ENCODE measurements around the gene SLC38A3.

Gene SLC38A3

DNA sequence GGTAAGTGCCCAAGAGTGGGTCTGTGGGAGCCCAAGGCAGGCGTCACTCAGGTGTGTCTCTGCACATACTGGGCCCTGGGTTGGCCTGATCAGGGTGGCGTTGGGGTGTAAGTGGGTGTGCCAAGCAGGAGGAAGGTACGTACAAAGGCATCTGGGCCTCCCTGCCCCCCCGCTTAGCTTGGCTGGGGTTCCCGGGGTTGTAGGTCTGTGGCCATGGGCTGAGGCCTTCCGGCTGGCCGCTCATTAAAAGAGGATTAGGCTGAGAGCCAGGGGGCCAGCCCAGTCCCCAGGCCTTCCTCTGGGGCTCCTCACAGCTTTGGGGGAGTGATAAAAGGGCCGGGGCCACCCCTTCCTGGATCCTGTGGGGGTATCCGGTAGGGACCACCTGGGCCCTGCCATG lies 36.7 kb upstream of the SLC38A3 start:
- peaks cover 5% of the 10 kb centered on the region; the same call in 1 of the 2 replicates for H3K27me3 ChIP-seq (ENCODE audit: insufficient read depth, low read depth)
- no peak overlapping the region for H3K9ac ChIP-seq
- no peaks in the 10 kb centered on the region for H3K4me1 ChIP-seq (ENCODE audit: low read depth, poor library complexity, severe bottlenecking)
- no peak overlapping the region for H3K4me2 ChIP-seq
- no peak overlapping the region for H2AFZ ChIP-seq (ENCODE audit: low read depth)
- H3K27ac ChIP-seq = no peak overlapping the region
- TF ChIP-seq, protein P1, sequence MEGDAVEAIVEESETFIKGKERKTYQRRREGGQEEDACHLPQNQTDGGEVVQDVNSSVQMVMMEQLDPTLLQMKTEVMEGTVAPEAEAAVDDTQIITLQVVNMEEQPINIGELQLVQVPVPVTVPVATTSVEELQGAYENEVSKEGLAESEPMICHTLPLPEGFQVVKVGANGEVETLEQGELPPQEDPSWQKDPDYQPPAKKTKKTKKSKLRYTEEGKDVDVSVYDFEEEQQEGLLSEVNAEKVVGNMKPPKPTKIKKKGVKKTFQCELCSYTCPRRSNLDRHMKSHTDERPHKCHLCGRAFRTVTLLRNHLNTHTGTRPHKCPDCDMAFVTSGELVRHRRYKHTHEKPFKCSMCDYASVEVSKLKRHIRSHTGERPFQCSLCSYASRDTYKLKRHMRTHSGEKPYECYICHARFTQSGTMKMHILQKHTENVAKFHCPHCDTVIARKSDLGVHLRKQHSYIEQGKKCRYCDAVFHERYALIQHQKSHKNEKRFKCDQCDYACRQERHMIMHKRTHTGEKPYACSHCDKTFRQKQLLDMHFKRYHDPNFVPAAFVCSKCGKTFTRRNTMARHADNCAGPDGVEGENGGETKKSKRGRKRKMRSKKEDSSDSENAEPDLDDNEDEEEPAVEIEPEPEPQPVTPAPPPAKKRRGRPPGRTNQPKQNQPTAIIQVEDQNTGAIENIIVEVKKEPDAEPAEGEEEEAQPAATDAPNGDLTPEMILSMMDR (conservative IDR thresholded peaks at IDR 0.05; ENCODE audit: low read depth, low read length) = no peak
- no peaks in the 10 kb centered on the region for H3K79me2 ChIP-seq (ENCODE audit: insufficient read depth, low read depth)
- no peaks in the 10 kb centered on the region for H4K20me1 ChIP-seq (ENCODE audit: insufficient read depth)
- H3K4me3 ChIP-seq (IDR thresholded peaks at IDR 0.05; ENCODE audit: insufficient read depth, low read depth, low read length) = no peak overlapping the region
- H3K36me3 ChIP-seq (ENCODE audit: insufficient read depth) = no peaks in the 10 kb centered on the region

DNA sequence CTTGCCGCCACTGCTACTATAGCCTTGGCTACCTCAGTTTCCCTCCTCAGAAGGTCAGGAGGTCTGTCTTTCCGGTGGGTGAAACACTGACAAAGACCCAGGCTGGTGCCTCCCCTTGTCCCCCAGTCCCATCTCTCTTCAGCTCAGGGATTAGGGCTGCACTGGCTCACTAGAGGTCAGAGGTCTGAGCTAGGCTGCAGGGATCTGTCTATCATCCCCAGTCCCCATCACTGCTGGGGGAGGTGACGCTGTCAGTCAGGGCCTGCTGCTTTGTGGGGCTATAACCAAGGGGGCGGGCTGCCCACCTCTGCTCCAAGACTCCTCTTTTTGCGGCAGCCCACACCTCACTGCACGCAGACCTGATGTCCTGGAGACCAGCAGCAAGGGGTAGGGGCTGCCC lies 36.3 kb upstream of the SLC38A3 start:
- no peak overlapping the region for H3K4me3 ChIP-seq (IDR thresholded peaks at IDR 0.05; ENCODE audit: insufficient read depth, low read depth, low read length)
- no peaks in the 10 kb centered on the region for H3K79me2 ChIP-seq (ENCODE audit: insufficient read depth, low read depth)
- H3K4me1 ChIP-seq (ENCODE audit: low read depth, poor library complexity, severe bottlenecking) = no peaks in the 10 kb centered on the region
- H3K27ac ChIP-seq = no peak overlapping the region
- H3K36me3 ChIP-seq (ENCODE audit: insufficient read depth) = no peaks in the 10 kb centered on the region
- no peak overlapping the region for H3K4me2 ChIP-seq
- H3K9ac ChIP-seq = no peak overlapping the region
- no peaks in the 10 kb centered on the region for H4K20me1 ChIP-seq (ENCODE audit: insufficient read depth)
- peaks cover 6% of the 10 kb centered on the region; the same call in 1 of the 2 replicates for H3K27me3 ChIP-seq (ENCODE audit: insufficient read depth, low read depth)
- H2AFZ ChIP-seq (ENCODE audit: low read depth) = no peak overlapping the region
- TF ChIP-seq, protein P1 (conservative IDR thresholded peaks at IDR 0.05; ENCODE audit: low read depth, low read length) = no peak

DNA sequence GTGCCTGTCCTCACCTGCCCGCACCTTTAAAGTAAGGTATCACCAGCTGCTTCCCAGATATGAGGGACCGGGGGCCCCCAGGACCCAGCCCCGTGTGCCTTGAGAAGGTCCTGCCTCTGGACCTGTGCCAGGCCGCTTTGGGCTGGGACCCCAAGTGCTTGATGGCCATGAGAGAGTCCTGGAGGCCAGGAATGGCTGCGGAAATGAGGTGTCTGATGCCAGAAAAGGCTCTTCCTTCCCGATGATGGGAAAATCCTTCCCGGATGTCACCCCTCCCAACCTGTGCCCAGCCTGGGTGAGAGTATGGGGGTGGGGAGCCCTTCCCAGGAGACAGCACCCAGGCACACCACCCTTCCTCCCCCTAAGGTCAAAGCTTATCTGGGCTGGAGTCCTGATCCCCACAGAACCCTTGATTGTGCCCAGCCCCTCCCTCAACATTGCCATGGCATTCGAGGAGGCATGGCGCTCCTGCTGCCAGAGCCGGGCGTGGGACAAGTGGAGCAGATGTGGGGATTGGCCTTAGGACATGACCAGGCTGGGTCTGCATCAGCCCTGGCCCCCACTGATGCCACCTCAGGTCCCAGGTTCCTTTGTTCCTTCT lies 35.7 kb upstream of the SLC38A3 start:
- TF ChIP-seq, protein P1 (conservative IDR thresholded peaks at IDR 0.05; ENCODE audit: low read depth, low read length) = no peak
- Histone ChIP-seq H3K79me2 (ENCODE audit: insufficient read depth, low read depth) (no peaks in the 10 kb centered on the region), H3K4me1 (ENCODE audit: low read depth, poor library complexity, severe bottlenecking) (no peaks in the 10 kb centered on the region), H2AFZ (ENCODE audit: low read depth) (no peak overlapping the region), H3K9ac (no peak overlapping the region), H3K27ac (no peak overlapping the region), H4K20me1 (ENCODE audit: insufficient read depth) (no peaks in the 10 kb centered on the region), H3K4me2 (no peak overlapping the region), H3K36me3 (ENCODE audit: insufficient read depth) (no peaks in the 10 kb centered on the region), H3K4me3 (IDR thresholded peaks at IDR 0.05; ENCODE audit: insufficient read depth, low read depth, low read length) (no peak overlapping the region), H3K27me3 (ENCODE audit: insufficient read depth, low read depth) (peaks cover 6% of the 10 kb centered on the region; the same call in 1 of the 2 replicates)

DNA sequence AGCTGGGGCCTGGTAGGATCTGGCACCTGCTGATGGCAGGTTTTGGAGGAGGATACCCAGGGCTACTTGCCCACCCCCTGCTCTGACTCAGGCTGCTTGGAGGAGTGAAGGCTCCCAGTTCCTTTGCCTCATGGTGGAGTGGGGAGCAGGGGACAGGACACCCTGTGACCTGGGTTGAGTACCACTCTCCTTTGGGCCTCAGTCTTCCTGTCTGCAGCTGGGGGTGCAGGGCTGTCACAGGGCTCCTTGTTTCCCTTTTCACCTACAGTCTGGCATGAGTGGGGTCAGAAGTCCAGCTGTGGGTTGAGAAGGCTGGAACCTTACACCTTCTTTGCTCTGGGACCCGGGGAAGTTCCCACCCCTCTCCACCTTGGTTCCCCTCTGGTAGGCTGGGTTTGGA lies 35.2 kb upstream of the SLC38A3 start:
- no peaks in the 10 kb centered on the region for H3K36me3 ChIP-seq (ENCODE audit: insufficient read depth)
- no peaks in the 10 kb centered on the region for H3K79me2 ChIP-seq (ENCODE audit: insufficient read depth, low read depth)
- no peak overlapping the region for H2AFZ ChIP-seq (ENCODE audit: low read depth)
- H3K4me1 ChIP-seq (ENCODE audit: low read depth, poor library complexity, severe bottlenecking) = no peaks in the 10 kb centered on the region
- peaks cover 6% of the 10 kb centered on the region; the same call in 1 of the 2 replicates for H3K27me3 ChIP-seq (ENCODE audit: insufficient read depth, low read depth)
- H3K4me3 ChIP-seq (IDR thresholded peaks at IDR 0.05; ENCODE audit: insufficient read depth, low read depth, low read length) = no peak overlapping the region
- H3K27ac ChIP-seq = no peak overlapping the region
- TF ChIP-seq, protein P1 (conservative IDR thresholded peaks at IDR 0.05; ENCODE audit: low read depth, low read length) = no peak
- H4K20me1 ChIP-seq (ENCODE audit: insufficient read depth) = no peaks in the 10 kb centered on the region
- H3K9ac ChIP-seq = no peak overlapping the region
- no peak overlapping the region for H3K4me2 ChIP-seq
